Measurements from ENCODE around the gene NUDT9.
"Not testable (repeated sequence)": the region's sequence is repeated elsewhere in the genome, so short reads cannot be mapped to it uniquely, and the experiment has no call there.

NUDT9 gene

GRCh38 chr4:87442889-87443288 lies 20.5 kb downstream of the NUDT9 start:
- no peak overlapping the region for H3K27ac ChIP-seq (ENCODE audit: low read depth, low read length)
- no peak overlapping the region for H3K4me3 ChIP-seq (ENCODE audit: insufficient read depth, low read length, poor library complexity, severe bottlenecking)
- no peaks in the 10 kb centered on the region for H4K20me1 ChIP-seq (ENCODE audit: low read depth, low read length)
- TF ChIP-seq EZH2phosphoT487 (conservative IDR thresholded peaks at IDR 0.05; ENCODE audit: low read length) (no peak), CTCF (IDR thresholded peaks at IDR 0.05; ENCODE audit: insufficient read depth, low read length, poor library complexity, severe bottlenecking) (no peak)
- no peaks in the 10 kb centered on the region for H3K79me2 ChIP-seq (ENCODE audit: insufficient read depth, low read length)
- no peak overlapping the region for H2AFZ ChIP-seq (ENCODE audit: low read depth, low read length, severe bottlenecking)
- H3K9me2 ChIP-seq (replicated peaks; ENCODE audit: insufficient read depth, low read length) = no peaks in the 10 kb centered on the region
- no peaks in the 10 kb centered on the region for H3K9me3 ChIP-seq (ENCODE audit: insufficient read depth, low read length)
- H3K4me2 ChIP-seq (ENCODE audit: low read depth, low read length, poor library complexity, severe bottlenecking) = no peak overlapping the region
- H3K27me3 ChIP-seq (ENCODE audit: low read length) = no peaks in the 10 kb centered on the region
- H3F3A ChIP-seq (ENCODE audit: insufficient read depth) = no peaks in the 10 kb centered on the region
- no peaks in the 10 kb centered on the region for H3K36me3 ChIP-seq (ENCODE audit: low read length)
- H3K9ac ChIP-seq (ENCODE audit: low read length) = no peak overlapping the region

GRCh38 chr4:87444741-87445140 lies 22.4 kb downstream of the NUDT9 start:
- TF ChIP-seq EZH2phosphoT487 (conservative IDR thresholded peaks at IDR 0.05; ENCODE audit: low read length) = no peak
- no peak for TF ChIP-seq CTCF (IDR thresholded peaks at IDR 0.05; ENCODE audit: insufficient read depth, low read length, poor library complexity, severe bottlenecking)
- H3K27ac ChIP-seq (ENCODE audit: low read depth, low read length) = no peak overlapping the region
- no peak overlapping the region for H3K4me3 ChIP-seq (ENCODE audit: insufficient read depth, low read length, poor library complexity, severe bottlenecking)
- no peak overlapping the region for H2AFZ ChIP-seq (ENCODE audit: low read depth, low read length, severe bottlenecking)
- no peaks in the 10 kb centered on the region for H4K20me1 ChIP-seq (ENCODE audit: low read depth, low read length)
- H3K27me3 ChIP-seq (ENCODE audit: low read length) = no peaks in the 10 kb centered on the region
- no peaks in the 10 kb centered on the region for H3K79me2 ChIP-seq (ENCODE audit: insufficient read depth, low read length)
- H3F3A ChIP-seq (ENCODE audit: insufficient read depth) = no peaks in the 10 kb centered on the region
- H3K9ac ChIP-seq (ENCODE audit: low read length) = no peak overlapping the region
- no peaks in the 10 kb centered on the region for H3K9me2 ChIP-seq (replicated peaks; ENCODE audit: insufficient read depth, low read length)
- H3K36me3 ChIP-seq (ENCODE audit: low read length) = no peaks in the 10 kb centered on the region
- no peaks in the 10 kb centered on the region for H3K9me3 ChIP-seq (ENCODE audit: insufficient read depth, low read length)
- H3K4me2 ChIP-seq (ENCODE audit: low read depth, low read length, poor library complexity, severe bottlenecking) = no peak overlapping the region

- H3K79me2 ChIP-seq (ENCODE audit: insufficient read depth, low read length) = no peaks in the 10 kb centered on the region
- no peaks in the 10 kb centered on the region for H4K20me1 ChIP-seq (ENCODE audit: low read depth, low read length)
- H3K27me3 ChIP-seq (ENCODE audit: low read length) = no peaks in the 10 kb centered on the region
- H3K4me3 ChIP-seq (ENCODE audit: insufficient read depth, low read length, poor library complexity, severe bottlenecking) = no peak overlapping the region
- H3K9me2 ChIP-seq (replicated peaks; ENCODE audit: insufficient read depth, low read length) = no peaks in the 10 kb centered on the region
- no peaks in the 10 kb centered on the region for H3F3A ChIP-seq (ENCODE audit: insufficient read depth)
- no peaks in the 10 kb centered on the region for H3K9me3 ChIP-seq (ENCODE audit: insufficient read depth, low read length)
- no peak for TF ChIP-seq CTCF (IDR thresholded peaks at IDR 0.05; ENCODE audit: insufficient read depth, low read length, poor library complexity, severe bottlenecking)
- TF ChIP-seq EZH2phosphoT487 (conservative IDR thresholded peaks at IDR 0.05; ENCODE audit: low read length) = no peak
- no peaks in the 10 kb centered on the region for H3K36me3 ChIP-seq (ENCODE audit: low read length)
- no peak overlapping the region for H2AFZ ChIP-seq (ENCODE audit: low read depth, low read length, severe bottlenecking)
- no peak overlapping the region for H3K27ac ChIP-seq (ENCODE audit: low read depth, low read length)
- no peak overlapping the region for H3K4me2 ChIP-seq (ENCODE audit: low read depth, low read length, poor library complexity, severe bottlenecking)
- no peak overlapping the region for H3K9ac ChIP-seq (ENCODE audit: low read length)
These were observed 23.6 kb downstream of the NUDT9 start for GRCh38 chr4:87445964-87446363.

GRCh38 chr4:87446375-87446774 lies 24.0 kb downstream of the NUDT9 start:
- H3K27me3 ChIP-seq (ENCODE audit: low read length); H3K4me2 ChIP-seq (ENCODE audit: low read depth, low read length, poor library complexity, severe bottlenecking); H3K27ac ChIP-seq (ENCODE audit: low read depth, low read length); H3K4me3 ChIP-seq (ENCODE audit: insufficient read depth, low read length, poor library complexity, severe bottlenecking); H3K9me3 ChIP-seq (ENCODE audit: insufficient read depth, low read length); H3K36me3 ChIP-seq (ENCODE audit: low read length); H3F3A ChIP-seq (ENCODE audit: insufficient read depth); H3K79me2 ChIP-seq (ENCODE audit: insufficient read depth, low read length); H3K9me2 ChIP-seq (replicated peaks; ENCODE audit: insufficient read depth, low read length); H3K9ac ChIP-seq (ENCODE audit: low read length); H2AFZ ChIP-seq (ENCODE audit: low read depth, low read length, severe bottlenecking); H4K20me1 ChIP-seq (ENCODE audit: low read depth, low read length): not testable (repeated sequence)
